ENCODE results near the gene MICU1. TPM values are rescaled to one million over a fixed set of nuclear protein-coding genes. Genes with fewer than 3 reads are reported as not detected.

The MICU1 gene
- total and polyA plus RNA-seq, 2 donors (not counting 3 experiments of a cell fraction or from before 2014, with no cell fraction given), result 27.5 to 48.0 TPM

- intact Hi-C loops (cut with micrococcal nuclease), result no loop called here
- ChIA-PET CTCF (no interaction called here), POLR2A (no interaction called here)
- no peak for TF ChIP-seq POLR2AphosphoS5 (IDR thresholded peaks at IDR 0.05; ENCODE audit: insufficient read depth, low read depth, low read length)
- no peak for TF ChIP-seq MYC (IDR thresholded peaks at IDR 0.05; ENCODE audit: low read depth, low read length)
- no peak for TF ChIP-seq GATA2 (IDR thresholded peaks at IDR 0.05; ENCODE audit: insufficient read depth, insufficient read length, low read depth, low read length)
- no peak for TF ChIP-seq CTCF (IDR thresholded peaks at IDR 0.05; ENCODE audit: extremely low read depth in 1 of 2, insufficient read depth in 1 of 2, low read depth in 1 of 2, low read length in 2 of 2)
- no peak for TF ChIP-seq JUN (IDR thresholded peaks at IDR 0.05; ENCODE audit: borderline replicate concordance, insufficient read depth, insufficient read length, low read depth)
- TF ChIP-seq FOS (IDR thresholded peaks at IDR 0.05; ENCODE audit: borderline replicate concordance, insufficient read depth, low read length), result no peak
- no peak for TF ChIP-seq EZH2 (IDR thresholded peaks at IDR 0.05; ENCODE audit: borderline replicate concordance, low read depth, low read length, severe bottlenecking)
- TF ChIP-seq MAX (IDR thresholded peaks at IDR 0.05; ENCODE audit: insufficient read depth, insufficient read length), result no peak
- TF ChIP-seq POLR2A (IDR thresholded peaks at IDR 0.05; ENCODE audit: low read depth, low read length), result no peak
- no TSS peak for BruUV-seq (replicated peaks)
- dilution Hi-C loops (cut with MboI; ENCODE audit: extremely low pct_ligation_motif_present, low sequenced_read_pairs), result no loop called here
- H3K9me3 ChIP-seq (replicated peaks; ENCODE audit: control insufficient read depth, insufficient read depth, low read length), result no peaks in the 10 kb centered on the region
- H3K36me3 ChIP-seq (ENCODE audit: control insufficient read depth in 2 of 2, extremely low read depth in 1 of 2, insufficient read depth in 2 of 2, low read length in 2 of 2), result peaks cover 0 to 3% of the 10 kb centered on the region in 2 experiments
- H3K9me1 ChIP-seq (replicated peaks; ENCODE audit: control insufficient read depth, extremely low read depth, insufficient read depth, low read length), result no peaks in the 10 kb centered on the region
- FAIRE-seq, result no peak
- H3K9ac ChIP-seq (replicated peaks; ENCODE audit: extremely low read depth, insufficient read depth, low read length), result no peak overlapping the region
- H3K27ac ChIP-seq (ENCODE audit: insufficient read depth, low read depth, low read length), result no peak overlapping the region
- H3K79me2 ChIP-seq (ENCODE audit: control insufficient read depth, insufficient read depth, low read length), result no peaks in the 10 kb centered on the region
- no peaks in the 10 kb centered on the region for H3K27me3 ChIP-seq (ENCODE audit: control insufficient read depth in 2 of 2, insufficient read depth in 2 of 2, low read length in 2 of 2)
- H3K4me2 ChIP-seq (ENCODE audit: insufficient read depth, low read length), result no peak overlapping the region
- H3K4me1 ChIP-seq (ENCODE audit: control insufficient read depth, extremely low read depth, insufficient read depth, low read length), result no peaks in the 10 kb centered on the region
- no peak for DNase-seq (ENCODE audit: low read depth, low spot score)
- no peak overlapping the region for H2AFZ ChIP-seq (ENCODE audit: low read depth, low read length)
- H3K4me3 ChIP-seq (replicated peaks in 1 of 3; ENCODE audit: insufficient read depth in 1 of 3, low read depth in 1 of 3, low read length in 3 of 3), result no peak overlapping the region
- no peaks in the 10 kb centered on the region for H4K20me1 ChIP-seq (replicated peaks; ENCODE audit: control insufficient read depth, extremely low read depth, insufficient read depth, low read length)
Measured at GRCh38 chr10:72552857-72553256, 73.0 kb downstream of the MICU1 start.

All from endothelial cell of umbilical vein (primary cell).